A673 (cell line): ENCODE data around the gene HPF1. TPM values are rescaled to one million over a fixed set of nuclear protein-coding genes. Genes with fewer than 3 reads are reported as not detected.
"Not testable (repeated sequence)": the region's sequence is repeated elsewhere in the genome, so short reads cannot be mapped to it uniquely, and the experiment has no call there.

Experiments used
- Bru-seq: library from RNA; stranded (reverse); fragments of 400-500 nt; gene quantifications from one replicate; lab custom pipeline; 2021; lab: Mats Ljungman, UMichigan
- BruChase-seq, 2 experiments: library from RNA; stranded (reverse); fragments of 400-500 nt; gene quantifications; one replicate each; lab custom pipeline; 2021; lab: Mats Ljungman, UMichigan
- BruUV-seq: library from RNA; stranded (reverse); fragments of 400-500 nt; replicated peaks from 2 replicates; lab custom pipeline; 2021; lab: Mats Ljungman, UMichigan
- CTCF ChIA-PET: fragments of 300-600 bp; sonication (Branson Sonifier 250); formaldehyde crosslinking; loops from one replicate; lab custom pipeline; 2022; ENCODE audit warnings: antibody characterized with exemption; lab: Charles Lee
- POLR2A ChIA-PET: fragments of 300-600 bp; sonication (Branson Sonifier 250); formaldehyde crosslinking; loops from one replicate; lab custom pipeline; 2022; ENCODE audit warnings: antibody characterized with exemption; ENCODE audit not compliant: low non-redundant PET; lab: Charles Lee
- DNase-seq: peaks from one replicate; pipeline ENCODE4 v3.0.0-alpha.2; 2015; ENCODE audit warnings: low spot score
- H3K27ac ChIP-seq: fragments of 200-600 bp; sonication (generic); 2 replicates; pipeline ENCODE4 v1.5.1; 2016; ENCODE audit warnings: mixed run types, low read depth, mild to moderate bottlenecking, mixed read lengths, antibody characterized with exemption, low read length; ENCODE audit not compliant: poor library complexity, severe bottlenecking
- H3K27me3 ChIP-seq: fragments of 200-600 bp; sonication (generic); replicated peaks from 2 replicates; pipeline ENCODE4 v1.6.1; 2017; ENCODE audit warnings: mixed run types, low read depth, mild to moderate bottlenecking, mixed read lengths, antibody characterized with exemption, low read length; ENCODE audit not compliant: insufficient read depth, poor library complexity
- H3K36me3 ChIP-seq: fragments of 200-600 bp; sonication (generic); 2 replicates; pipeline ENCODE4 v1.6.1; 2016; ENCODE audit warnings: mixed run types, mild to moderate bottlenecking, mixed read lengths, antibody characterized with exemption, low read length; ENCODE audit not compliant: insufficient read depth, poor library complexity, severe bottlenecking
- H3K4me1 ChIP-seq: fragments of 200-600 bp; sonication (generic); 2 replicates; pipeline ENCODE4 v1.6.1; 2017; ENCODE audit warnings: mixed run types, mild to moderate bottlenecking, mixed read lengths, antibody characterized with exemption, low read length; ENCODE audit not compliant: insufficient read depth, poor library complexity, severe bottlenecking
- H3K4me3 ChIP-seq: fragments of 200-600 bp; sonication (generic); 2 replicates; pipeline ENCODE4 v1.5.1; 2016; ENCODE audit warnings: low read depth, mixed run types, mild to moderate bottlenecking, mixed read lengths, low read length; ENCODE audit not compliant: poor library complexity, severe bottlenecking
- H3K9me3 ChIP-seq: fragments of 200-600 bp; sonication (generic); 2 replicates; pipeline ENCODE4 v1.6.1; 2016; ENCODE audit warnings: mixed run types, low read depth, mild to moderate bottlenecking, mixed read lengths, antibody characterized with exemption, low read length; ENCODE audit not compliant: poor library complexity, severe bottlenecking
- CTCF ChIP-seq: fragments of 300-800, 200-600 bp; sonication (generic); conservative IDR thresholded peaks from 2 replicates; pipeline ENCODE4 v1.5.1; 2017; ENCODE audit warnings: low read depth, mild to moderate bottlenecking, antibody characterized with exemption, low read length, moderate library complexity, mixed read lengths
- EZH2 ChIP-seq: fragments of 200-600 bp; sonication (generic); IDR thresholded peaks from 2 replicates; pipeline ENCODE4 v1.6.1; 2017; ENCODE audit warnings: borderline replicate concordance, low read depth, mild to moderate bottlenecking, mixed read lengths, antibody characterized with exemption, low read length; ENCODE audit not compliant: poor library complexity, severe bottlenecking
- intact Hi-C: fragments of 100-400 bp; cut with micrococcal nuclease; formaldehyde crosslinking; loops from one replicate; pipeline ENCODE4 v1.10.0; 2022; ENCODE audit not compliant: unreplicated experiment
- long read RNA-seq: library from polyadenylated mRNA; stranded (forward); transcript quantifications from one replicate; pipeline ENCODE4 v2.0.0, GENCODE V29; 2022
- total RNA-seq: library from RNA; stranded (reverse); gene quantifications from 2 replicates; pipeline ENCODE4 v1.2.3, GENCODE V29; 2021

Gene HPF1
- total RNA-seq: 54.4 and 57.0 TPM in 2 replicates
- percentile 80 among the genes with signal in this experiment for Bru-seq, nascent RNA
- percentile 74 among the genes with signal in this experiment for BruChase-seq, experiment 1, labeled RNA remaining after a 2-hour chase
- percentile 74 among the genes with signal in this experiment for BruChase-seq, experiment 2, labeled RNA remaining after a 6-hour chase
- long read RNA-seq, transcript HPF1-201 (8 exons, 1,230 nt): major isoform, 142 of 163 reads
- long read RNA-seq, partial matches to known transcripts: 6 of 163 reads
- long read RNA-seq, other reads (novel, unspliced or antisense): 12 of 163 reads

DNA sequence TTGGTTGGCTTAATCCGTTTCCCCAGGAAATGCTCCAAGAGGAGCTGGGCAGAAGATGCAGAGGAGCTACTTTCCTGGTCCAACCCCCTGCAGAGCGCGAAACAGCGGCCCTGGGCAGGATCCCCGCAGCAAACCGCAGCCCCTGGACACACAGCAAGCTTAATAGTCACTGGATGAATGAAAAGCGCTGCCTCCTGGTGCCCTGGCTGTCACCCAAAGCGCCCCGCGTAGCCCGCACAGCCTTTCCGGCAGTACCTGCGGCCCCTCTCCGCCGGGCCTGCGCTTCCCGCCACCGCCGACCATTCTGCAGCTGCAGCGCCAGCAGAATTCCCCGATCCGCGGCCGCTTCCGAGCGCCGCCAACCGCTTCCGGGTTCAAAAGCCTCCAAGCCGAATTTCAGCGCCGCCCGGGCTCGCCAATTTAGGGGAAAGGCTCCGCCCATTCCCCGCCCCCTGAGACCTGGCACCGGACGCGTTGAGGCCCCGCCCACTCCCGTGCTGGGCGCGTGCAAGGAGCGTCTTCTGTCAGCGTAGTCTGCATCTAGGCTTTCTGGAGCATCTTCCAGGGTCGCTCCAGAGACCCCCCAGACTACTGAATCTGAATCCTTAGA is at the start of gene HPF1:
HPF1 (minus strand) TSS at position 370 of the 610 bp plus-strand sequence; CDS start at position 303, 67 bp downstream.
- peak; percentile 96 for DNase-seq
- intact Hi-C loops: loop anchor here (10.0 kb wide), 1 partner anchor 143 kb away; the partner anchor contains the start of gene NEK1
- POLR2A ChIA-PET: no interaction called here
- no peaks in the 10 kb centered on the region for H3K27me3 ChIP-seq
- BruUV-seq: no TSS peak
- no peaks in the 10 kb centered on the region for H3K9me3 ChIP-seq
- H3K27ac ChIP-seq: peak within 1 kb of the TSS; percentile 72
- peaks cover 8% of the 10 kb centered on the region for H3K36me3 ChIP-seq
- CTCF ChIA-PET: interaction anchor here (0.5 to 1.0 kb wide), 2 partner anchors 144 to 290 kb away, joined by 3 read pairs; no protein-coding TSS in a partner anchor
- H3K4me3 ChIP-seq: peak within 1 kb of the TSS; percentile 66
- H3K4me1 ChIP-seq: peaks cover 15% of the 10 kb centered on the region
- TF ChIP-seq EZH2 (no peak), CTCF (no peak)

DNA sequence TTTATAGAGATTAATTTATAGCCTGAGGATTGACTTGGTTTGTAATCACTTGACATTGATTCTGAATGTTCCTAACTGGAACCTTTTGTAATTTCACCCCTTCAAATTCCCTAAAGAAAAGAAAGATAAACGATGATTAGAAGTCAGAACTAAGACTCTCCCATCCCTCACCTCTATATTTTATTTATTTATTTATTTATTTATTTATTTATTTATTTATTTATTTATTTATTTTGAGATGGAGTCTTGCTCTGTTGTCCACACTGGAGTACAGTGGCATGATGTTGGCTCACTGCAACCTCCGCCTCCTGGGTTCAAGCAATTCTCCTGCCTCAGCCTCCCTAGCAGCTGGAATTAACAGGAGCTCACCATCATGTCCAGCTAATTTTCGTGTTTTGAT is 49.0 kb upstream of the HPF1 start:
- CTCF ChIA-PET, DNase-seq, intact Hi-C loops, POLR2A ChIA-PET, H3K27ac ChIP-seq, H3K36me3 ChIP-seq, H3K4me3 ChIP-seq, BruUV-seq, H3K27me3 ChIP-seq, H3K9me3 ChIP-seq, H3K4me1 ChIP-seq: not testable (repeated sequence)

- Histone ChIP-seq H3K27ac (no peak overlapping the region), H3K9me3 (no peaks in the 10 kb centered on the region), H3K36me3 (no peaks in the 10 kb centered on the region), H3K4me3 (no peak overlapping the region), H3K4me1 (no peaks in the 10 kb centered on the region), H3K27me3 (no peaks in the 10 kb centered on the region)
- TF ChIP-seq CTCF: no peak
- no peak for TF ChIP-seq EZH2
- POLR2A ChIA-PET: no interaction called here
- no peak for DNase-seq
- intact Hi-C loops: no loop called here
- CTCF ChIA-PET: no interaction called here
- BruUV-seq: no TSS peak
Measured at GRCh38 chr4:169803413-169803812, 45.7 kb upstream of the HPF1 start.
